ENCODE results near the gene HEATR5B. TPM values are rescaled to one million over a fixed set of nuclear protein-coding genes. Genes with fewer than 3 reads are reported as not detected.

Gene HEATR5B
- total and polyA plus RNA-seq, 10 of the 15 experiments (the other 5 are each of a cell fraction or from before 2014, with no cell fraction given): 4.1 to 34.7 (median 17.7) TPM

DNA sequence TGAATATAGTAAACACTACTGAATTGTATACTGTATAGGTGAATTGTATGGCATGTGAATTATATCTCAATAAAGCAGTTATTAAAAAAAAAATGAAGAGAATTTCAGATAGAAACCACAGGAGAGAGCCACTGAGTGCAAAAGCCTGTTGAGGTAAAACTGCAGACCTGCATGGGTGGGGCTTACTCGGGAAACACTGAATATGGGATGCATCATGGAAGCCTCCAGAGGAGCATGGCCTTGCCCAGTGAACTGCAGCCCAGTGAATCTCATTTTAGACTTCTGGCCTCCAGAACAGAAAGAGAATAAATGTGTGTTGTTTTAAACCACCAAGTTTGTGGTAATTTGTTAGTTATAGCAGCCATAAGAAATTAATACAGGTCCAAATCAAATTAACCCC is 15.9 kb upstream of the HEATR5B start:
- H3K36me3 ChIP-seq (ENCODE audit: control insufficient read depth in 2 of 2, insufficient read depth in 2 of 2, low read length in 1 of 2): peaks cover 2 to 22% of the 10 kb centered on the region in 2 experiments; a peak in 3 of 4 replicates
- no peak for FAIRE-seq
- H3K4me2 ChIP-seq (ENCODE audit: control insufficient read depth, insufficient read depth): no peak overlapping the region
- H3K79me2 ChIP-seq (ENCODE audit: control insufficient read depth, insufficient read depth, low read length): no peaks in the 10 kb centered on the region
- H3K9me3 ChIP-seq (replicated peaks; ENCODE audit: control insufficient read depth, insufficient read depth, low read length): no peaks in the 10 kb centered on the region
- ChIA-PET RAD21 (ENCODE audit: unreplicated experiment) (no interaction called here), POLR2A (no interaction called here), CTCF (no interaction called here), SMC1A (ENCODE audit: uncharacterized antibody, unreplicated experiment) (no interaction called here)
- no peak for DNase-seq (ENCODE audit: low read depth, low spot score)
- no peak for ATAC-seq
- no peak overlapping the region for H3K4me3 ChIP-seq
- BruUV-seq (replicated peaks): TSS peak; percentile 18
- in situ Hi-C loops (cut with MboI): no loop called here
- H3K4me1 ChIP-seq (ENCODE audit: control insufficient read depth, insufficient read depth, low read length): no peaks in the 10 kb centered on the region
- no peak overlapping the region for H3K27ac ChIP-seq (ENCODE audit: control insufficient read depth, insufficient read depth)
- H4K20me1 ChIP-seq (ENCODE audit: control insufficient read depth, insufficient read depth): no peaks in the 10 kb centered on the region
- WGBS (ENCODE audit: insufficient coverage, insufficient replicate concordance, low lambda C conversion rate, missing lambda C conversion rate): 94% methylated on average over 1 of the region's 1 CpG
- TF ChIP-seq SMC3 (IDR thresholded peaks at IDR 0.05; ENCODE audit: borderline replicate concordance, low read length) (no peak), SMAD1 (IDR thresholded peaks at IDR 0.05; ENCODE audit: low read depth, partially characterized antibody) (no peak), RAD21 (IDR thresholded peaks at IDR 0.05; ENCODE audit: insufficient read depth, low read depth, low read length) (no peak), JUND (IDR thresholded peaks at IDR 0.05; ENCODE audit: low read depth, low read length) (no peak), BCL11A (IDR thresholded peaks at IDR 0.05; ENCODE audit: low read depth, low read length) (no peak), TCF12 (IDR thresholded peaks at IDR 0.05; ENCODE audit: low read depth, low read length) (no peak), MEF2A (IDR thresholded peaks at IDR 0.05; ENCODE audit: insufficient read depth, low read depth, low read length) (no peak), SPI1 (IDR thresholded peaks at IDR 0.05; ENCODE audit: borderline replicate concordance, insufficient read depth, low read depth, low read length) (no peak)
- TF ChIP-seq, protein P1, sequence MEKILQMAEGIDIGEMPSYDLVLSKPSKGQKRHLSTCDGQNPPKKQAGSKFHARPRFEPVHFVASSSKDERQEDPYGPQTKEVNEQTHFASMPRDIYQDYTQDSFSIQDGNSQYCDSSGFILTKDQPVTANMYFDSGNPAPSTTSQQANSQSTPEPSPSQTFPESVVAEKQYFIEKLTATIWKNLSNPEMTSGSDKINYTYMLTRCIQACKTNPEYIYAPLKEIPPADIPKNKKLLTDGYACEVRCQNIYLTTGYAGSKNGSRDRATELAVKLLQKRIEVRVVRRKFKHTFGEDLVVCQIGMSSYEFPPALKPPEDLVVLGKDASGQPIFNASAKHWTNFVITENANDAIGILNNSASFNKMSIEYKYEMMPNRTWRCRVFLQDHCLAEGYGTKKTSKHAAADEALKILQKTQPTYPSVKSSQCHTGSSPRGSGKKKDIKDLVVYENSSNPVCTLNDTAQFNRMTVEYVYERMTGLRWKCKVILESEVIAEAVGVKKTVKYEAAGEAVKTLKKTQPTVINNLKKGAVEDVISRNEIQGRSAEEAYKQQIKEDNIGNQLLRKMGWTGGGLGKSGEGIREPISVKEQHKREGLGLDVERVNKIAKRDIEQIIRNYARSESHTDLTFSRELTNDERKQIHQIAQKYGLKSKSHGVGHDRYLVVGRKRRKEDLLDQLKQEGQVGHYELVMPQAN (conservative IDR thresholded peaks at IDR 0.05): no peak
- TF ChIP-seq, protein P2, sequence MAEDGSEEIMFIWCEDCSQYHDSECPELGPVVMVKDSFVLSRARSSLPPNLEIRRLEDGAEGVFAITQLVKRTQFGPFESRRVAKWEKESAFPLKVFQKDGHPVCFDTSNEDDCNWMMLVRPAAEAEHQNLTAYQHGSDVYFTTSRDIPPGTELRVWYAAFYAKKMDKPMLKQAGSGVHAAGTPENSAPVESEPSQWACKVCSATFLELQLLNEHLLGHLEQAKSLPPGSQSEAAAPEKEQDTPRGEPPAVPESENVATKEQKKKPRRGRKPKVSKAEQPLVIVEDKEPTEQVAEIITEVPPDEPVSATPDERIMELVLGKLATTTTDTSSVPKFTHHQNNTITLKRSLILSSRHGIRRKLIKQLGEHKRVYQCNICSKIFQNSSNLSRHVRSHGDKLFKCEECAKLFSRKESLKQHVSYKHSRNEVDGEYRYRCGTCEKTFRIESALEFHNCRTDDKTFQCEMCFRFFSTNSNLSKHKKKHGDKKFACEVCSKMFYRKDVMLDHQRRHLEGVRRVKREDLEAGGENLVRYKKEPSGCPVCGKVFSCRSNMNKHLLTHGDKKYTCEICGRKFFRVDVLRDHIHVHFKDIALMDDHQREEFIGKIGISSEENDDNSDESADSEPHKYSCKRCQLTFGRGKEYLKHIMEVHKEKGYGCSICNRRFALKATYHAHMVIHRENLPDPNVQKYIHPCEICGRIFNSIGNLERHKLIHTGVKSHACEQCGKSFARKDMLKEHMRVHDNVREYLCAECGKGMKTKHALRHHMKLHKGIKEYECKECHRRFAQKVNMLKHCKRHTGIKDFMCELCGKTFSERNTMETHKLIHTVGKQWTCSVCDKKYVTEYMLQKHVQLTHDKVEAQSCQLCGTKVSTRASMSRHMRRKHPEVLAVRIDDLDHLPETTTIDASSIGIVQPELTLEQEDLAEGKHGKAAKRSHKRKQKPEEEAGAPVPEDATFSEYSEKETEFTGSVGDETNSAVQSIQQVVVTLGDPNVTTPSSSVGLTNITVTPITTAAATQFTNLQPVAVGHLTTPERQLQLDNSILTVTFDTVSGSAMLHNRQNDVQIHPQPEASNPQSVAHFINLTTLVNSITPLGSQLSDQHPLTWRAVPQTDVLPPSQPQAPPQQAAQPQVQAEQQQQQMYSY (CRISPR knock-in tag; IDR thresholded peaks at IDR 0.05): no peak
- intact Hi-C loops (cut with micrococcal nuclease; ENCODE audit: unreplicated experiment): no loop called here
- no peak overlapping the region for H2AFZ ChIP-seq (ENCODE audit: control insufficient read depth, low read depth, low read length)
- no peak overlapping the region for H3K9ac ChIP-seq (ENCODE audit: control insufficient read depth, insufficient read depth, low read length)
- no peaks in the 10 kb centered on the region for H3K27me3 ChIP-seq (replicated peaks in 1 of 2; ENCODE audit: control insufficient read depth in 2 of 2, insufficient read depth in 2 of 2, low read length in 1 of 2)

Data from GM12878 (cell line).